Pulmonary artery endothelial cell (primary cell): ENCODE results near the gene PHACTR3. TPM values are rescaled to one million over a fixed set of nuclear protein-coding genes. Genes with fewer than 3 reads are reported as not detected.
"Not testable (repeated sequence)": the region's sequence is repeated elsewhere in the genome, so short reads cannot be mapped to it uniquely, and the experiment has no call there.

ENCODE experiments used
- DNase-seq: peaks from one replicate; pipeline ENCODE4 v3.0.0-alpha.2; 2011; ENCODE audit warnings: low read depth, low spot score
- total RNA-seq: library from RNA; depleted of rRNA; stranded (reverse); fragments of >200 nt; gene quantifications from 2 replicates; pipeline ENCODE4 v1.2.3, GENCODE V29; 2014

The PHACTR3 gene
- total RNA-seq: not detected in 2 replicates

DNA sequence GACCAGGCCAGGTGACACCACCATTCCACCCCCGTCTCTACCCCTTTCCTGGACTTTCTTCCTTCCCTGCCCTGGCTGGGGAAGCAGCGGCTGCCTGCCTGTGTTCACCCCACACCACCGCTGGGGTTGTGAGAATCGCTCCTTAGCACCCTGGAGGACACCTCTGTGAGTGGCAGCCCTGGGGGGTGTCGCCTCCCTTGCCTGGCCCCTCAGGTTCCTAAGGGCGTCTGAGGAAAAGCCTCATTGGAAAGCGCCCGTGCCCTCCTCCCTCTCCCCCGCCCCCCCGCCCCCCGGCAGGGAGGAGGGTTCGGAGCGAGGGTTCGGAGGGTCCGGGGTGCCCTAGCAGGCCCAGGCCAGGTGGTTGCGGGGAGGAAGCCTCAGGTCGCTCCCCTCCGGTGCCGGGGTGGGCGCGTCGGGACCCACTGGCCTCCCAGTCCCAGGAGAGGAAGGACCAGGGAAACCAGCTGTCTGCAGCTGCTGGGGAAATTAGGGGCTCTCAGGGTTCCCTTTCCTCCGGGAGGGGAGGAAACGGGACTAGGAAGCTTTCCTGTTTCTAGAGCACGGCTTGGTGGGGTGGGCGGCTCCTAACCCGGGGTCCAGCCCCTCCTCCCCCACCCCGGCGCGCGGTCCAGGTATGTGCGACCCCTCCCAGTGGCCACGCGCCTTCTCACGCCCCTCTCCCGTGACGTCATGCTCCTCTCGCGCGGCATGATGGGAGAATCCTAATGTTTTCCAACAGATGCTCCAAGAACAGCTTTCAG, at the start of gene PHACTR3:
PHACTR3 (plus strand) TSS at position 760 of the 761 bp plus-strand sequence. CDS start 475 bp downstream, outside the sequence.
- no peak for DNase-seq

DNA sequence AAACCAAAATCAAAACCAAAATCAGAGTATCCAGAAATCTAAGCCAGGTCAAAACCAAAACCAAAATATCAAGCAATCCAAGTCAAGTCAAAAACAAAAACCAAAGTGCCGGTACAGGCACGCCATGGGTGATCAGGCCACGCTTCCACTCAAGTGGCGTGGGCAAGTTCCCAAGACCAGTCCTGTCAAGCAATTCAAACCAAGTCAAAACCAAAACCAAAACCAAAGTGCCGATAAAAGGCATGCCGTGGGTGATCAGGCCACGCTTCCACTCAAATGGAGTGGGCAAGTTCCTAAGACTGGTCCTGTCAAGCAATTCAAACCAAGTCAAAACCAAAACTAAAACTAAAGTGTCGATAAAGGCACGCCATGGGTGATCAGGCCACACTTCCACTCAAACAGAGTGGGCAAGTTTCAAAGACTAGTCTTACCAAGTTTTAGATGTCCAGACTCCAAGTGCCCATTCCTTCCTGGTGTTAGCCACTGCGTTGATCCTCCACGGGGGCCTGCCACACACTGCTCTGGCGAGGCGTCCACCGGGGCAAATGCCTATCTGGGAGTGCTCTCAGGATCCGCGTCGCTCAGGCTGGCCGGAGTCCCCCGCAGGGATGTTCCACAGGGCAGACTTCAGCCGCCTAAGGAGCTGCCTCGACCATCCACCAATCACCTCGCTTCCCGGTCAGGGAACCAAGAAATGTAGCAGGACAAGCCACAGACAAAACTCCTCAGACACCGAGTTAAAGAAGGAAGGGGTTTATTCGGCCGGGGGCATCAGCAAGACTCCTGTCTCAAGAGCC, 46.4 kb upstream of the PHACTR3 start:
- not testable (repeated sequence) for DNase-seq

DNA sequence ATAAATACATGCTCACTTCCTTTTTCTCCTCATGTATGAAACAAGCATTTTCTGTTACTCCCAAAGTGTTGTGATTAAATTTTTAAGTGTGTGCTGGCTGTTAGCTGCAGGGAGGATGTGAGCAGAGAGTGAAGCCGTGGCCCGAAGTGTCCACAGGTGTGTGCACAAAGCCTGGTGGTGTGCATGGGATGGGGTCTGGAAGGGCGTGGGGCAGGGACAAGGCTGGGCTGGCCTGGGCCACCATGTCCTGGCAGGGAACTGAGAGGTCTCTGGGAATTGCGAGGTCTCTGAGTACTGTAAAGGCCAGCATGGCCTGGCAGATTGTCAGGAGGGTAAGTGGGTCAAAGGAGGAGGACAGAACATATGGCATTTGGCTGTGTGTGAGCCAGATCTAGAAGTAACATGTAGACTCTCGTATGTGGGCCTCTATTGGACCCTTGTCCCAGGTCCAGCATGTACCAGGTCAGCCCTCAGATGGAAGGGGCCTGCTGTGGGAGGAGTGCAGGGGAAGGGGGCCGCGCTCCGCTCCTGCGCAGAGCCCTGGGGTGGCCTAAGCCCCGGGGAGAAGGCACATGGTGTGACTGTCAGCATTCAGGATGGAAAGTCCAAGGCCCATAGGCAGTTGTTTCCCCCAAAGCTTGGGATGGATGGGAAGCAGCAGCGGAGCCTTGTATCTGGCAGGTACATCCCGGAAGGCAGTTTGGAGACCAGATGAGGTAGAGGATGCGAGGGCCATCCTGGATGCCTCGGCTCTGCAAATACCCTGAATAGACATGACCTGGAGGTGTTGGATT, 45.1 kb upstream of the PHACTR3 start:
- no peak for DNase-seq

DNA sequence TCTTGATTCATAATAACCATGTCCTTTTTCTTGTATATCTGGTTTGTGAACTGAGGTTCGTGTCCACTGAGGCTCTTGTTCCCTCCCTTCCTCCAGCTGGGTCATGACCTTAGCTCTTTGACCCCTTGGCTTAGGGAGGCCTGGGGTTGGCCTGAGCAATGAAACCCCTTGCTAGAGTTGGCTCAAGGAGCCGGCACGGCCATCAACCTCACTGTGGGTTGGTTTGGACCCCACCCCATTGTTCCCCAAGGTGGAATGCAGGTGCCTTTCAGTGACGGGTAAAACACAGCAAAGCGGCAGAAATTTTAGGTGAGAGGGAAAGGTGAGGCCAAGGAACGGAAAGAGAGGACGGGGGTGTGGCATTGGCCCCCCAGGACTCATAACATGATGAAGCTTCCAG, 44.5 kb upstream of the PHACTR3 start:
- DNase-seq: no peak

DNA sequence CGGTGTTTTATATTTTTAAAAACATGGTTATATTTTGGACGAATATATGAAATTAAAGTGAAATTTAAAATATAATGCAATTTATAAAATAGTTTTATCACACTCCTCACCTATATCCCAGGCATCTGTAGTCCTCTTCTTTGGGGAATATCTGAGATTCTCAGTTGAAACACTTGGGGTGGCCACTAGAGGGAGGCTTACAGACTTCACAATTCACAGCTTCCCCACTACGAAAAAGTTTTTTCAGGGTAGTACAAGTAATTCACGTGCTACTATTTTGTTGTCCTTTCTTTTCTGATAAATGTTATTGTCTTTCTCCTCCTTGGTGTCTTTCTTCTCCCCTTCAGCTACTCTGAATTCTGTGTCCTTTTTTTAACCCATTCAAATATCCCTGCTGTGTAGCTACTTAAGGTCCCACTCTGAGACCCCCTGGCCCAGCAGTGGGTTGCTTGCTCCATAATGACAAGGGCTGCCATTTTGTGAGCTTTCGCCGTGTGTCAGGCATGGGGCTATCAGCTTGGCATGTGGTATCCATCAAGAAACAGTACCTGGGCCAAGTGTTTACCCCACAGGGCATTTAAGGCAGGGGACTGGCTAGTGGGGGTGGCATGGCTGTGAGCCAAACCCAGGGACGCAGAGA, 43.6 kb upstream of the PHACTR3 start:
- no peak for DNase-seq

DNA sequence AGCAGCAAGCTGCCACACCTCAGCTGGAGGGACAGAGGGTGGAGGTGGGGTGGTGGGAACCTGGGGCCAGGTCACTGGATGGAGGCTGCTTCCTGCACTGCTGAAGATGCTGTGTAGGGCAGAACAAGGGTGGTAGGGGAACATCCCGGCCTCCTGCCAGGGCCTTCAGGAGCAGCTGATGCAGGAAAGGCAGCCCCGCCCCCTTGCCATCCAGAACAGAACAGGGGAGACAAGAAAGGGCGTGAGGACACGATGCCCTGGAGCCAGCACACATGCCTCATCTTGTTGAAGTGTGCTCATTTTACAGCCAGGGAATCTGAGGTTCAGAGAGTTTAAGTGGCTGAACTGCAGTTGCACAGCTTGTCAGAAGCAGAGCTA, 43.1 kb upstream of the PHACTR3 start:
- no peak for DNase-seq

DNA sequence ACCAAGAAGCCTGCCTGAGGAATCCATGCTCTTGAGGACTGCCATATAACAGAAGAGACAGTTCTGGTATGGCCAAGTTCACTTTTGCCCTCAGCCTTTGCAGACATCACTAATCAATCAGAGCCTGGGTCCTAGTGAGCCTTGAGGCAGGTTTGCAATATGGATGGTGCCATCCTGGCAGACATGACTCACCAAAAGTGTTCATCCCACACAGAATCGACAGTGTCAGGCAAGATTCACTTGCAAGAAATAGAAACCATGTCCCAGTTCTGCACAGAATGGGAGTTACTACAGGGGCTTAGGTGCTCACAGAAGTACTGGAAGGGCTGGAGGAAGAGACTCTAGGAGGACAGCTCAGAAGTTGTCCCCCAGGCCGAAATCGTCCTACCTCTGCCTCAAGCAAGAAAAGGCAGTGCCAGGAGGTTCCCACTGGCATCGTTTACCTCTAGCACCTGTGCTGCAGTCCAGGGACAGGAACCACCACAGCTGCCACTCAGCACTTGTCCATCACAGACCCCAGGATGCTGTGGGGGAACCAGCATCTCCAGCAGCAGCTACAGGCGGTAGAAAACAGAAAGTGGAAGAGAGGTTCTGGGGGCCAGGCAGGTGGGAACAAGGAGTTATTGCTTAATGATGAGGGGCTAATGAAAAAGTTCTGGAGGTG, 42.6 kb upstream of the PHACTR3 start:
- no peak for DNase-seq

DNA sequence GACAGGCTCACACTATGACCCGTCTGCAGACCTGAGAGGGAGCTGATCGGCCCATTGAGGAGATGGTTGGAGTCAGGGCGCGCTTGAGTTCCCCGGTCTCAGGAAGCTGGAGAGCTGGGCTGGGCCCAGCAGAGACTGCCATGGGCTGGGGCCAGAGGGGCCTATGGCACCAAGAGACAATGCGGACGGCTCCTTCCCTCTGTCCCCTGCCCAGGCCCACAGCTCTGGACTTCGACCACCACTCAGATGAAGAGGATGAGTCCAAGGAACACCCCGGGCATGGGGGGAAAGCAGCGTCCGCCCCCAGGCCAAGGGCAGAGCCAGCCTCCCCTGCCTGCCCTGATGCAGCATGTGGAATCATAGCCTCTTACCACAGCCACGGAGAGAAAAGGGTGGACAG, 40.2 kb upstream of the PHACTR3 start:
- DNase-seq: no peak

DNA sequence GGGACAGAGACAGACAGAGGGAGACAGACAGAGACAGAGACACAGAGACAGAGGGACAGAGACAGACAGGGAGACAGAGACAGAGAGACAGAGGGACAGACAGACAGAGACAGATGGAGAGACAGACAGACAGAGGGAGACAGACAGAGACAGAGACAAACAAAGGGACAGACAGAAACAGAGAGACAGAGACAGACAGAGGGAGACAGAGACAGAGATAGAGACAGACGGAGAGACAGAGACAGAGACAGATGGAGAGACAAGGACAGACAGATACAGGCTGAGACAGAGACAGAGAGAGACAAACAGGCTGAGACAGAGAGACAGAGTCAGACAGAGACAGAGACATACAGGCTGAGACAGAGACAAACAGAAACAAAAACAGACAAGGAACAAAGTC, 39.4 kb upstream of the PHACTR3 start:
- no peak for DNase-seq

DNA sequence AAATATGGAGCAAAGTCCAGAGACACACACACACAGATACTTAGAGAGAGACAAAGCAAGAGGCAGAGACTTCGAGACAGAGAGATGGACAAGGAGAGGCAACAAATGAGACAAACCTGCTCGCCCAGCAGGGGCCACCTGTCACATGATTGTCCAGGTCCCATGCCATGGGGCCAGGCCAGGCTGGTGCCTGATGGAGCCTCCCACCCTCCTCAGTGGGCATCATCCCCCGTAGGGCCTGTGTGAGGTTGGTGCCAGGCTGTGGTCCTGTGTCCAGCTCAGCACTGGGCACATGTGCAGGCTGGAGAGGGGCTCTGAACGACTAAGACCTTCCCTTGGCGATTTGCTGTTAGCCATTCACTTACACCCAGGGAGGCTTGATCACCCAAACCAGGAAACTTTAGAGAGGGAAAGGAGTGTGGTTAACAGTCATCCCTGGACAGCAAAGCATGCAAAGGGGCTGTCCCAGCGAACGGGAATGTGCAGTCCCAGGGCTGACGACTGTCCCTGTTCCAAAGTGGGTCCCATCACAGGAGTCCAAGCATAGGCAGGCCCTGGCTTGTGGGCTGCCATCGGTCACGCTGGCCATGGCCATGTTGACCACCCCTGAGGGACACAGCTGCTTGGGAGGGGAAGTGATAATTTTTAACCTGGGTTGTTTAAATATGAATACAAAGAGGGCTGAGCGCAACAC, 38.4 kb upstream of the PHACTR3 start:
- DNase-seq: no peak

DNA sequence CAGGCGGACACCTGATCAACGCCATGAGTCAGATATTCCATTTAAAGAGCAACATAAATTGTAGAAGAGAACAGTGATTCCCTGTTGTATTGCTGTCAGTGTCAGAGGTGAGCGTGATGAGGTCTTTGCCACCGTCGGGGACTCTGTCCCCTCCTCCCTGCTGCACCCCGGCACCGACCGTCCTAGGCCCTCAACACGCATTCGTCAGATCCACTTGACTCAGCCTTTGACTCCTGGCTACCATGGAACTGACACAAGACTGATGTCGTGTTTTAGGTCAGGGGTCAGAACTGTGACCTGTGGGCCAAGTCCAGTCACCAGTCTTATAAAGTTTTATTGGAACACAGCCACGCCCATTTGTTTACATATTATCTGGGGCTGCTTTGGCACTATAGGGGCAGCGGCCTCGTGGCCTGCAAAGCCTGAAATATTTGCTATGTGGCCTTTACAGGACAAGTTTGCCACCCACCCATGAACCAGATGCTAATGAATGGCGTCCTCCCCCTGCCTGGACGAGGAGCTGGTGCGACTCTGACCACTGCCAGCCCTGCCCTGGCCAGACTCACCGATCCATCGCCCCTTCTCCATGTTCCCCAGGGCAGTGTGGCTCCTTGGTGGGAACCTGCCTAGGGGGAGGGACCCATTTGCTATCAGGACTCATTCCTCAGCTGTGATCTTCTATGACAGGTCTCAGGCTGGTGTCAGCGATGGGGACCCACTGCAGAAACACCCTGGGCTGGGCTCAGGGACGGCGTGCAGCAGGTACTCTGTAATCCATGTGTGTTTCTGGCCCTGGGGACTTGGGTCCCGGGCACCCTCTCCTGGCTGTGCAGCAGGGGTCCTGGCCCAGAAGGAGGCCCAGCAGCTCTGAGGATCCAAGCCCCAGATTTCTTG, 37.5 kb upstream of the PHACTR3 start:
- DNase-seq: no peak

DNA sequence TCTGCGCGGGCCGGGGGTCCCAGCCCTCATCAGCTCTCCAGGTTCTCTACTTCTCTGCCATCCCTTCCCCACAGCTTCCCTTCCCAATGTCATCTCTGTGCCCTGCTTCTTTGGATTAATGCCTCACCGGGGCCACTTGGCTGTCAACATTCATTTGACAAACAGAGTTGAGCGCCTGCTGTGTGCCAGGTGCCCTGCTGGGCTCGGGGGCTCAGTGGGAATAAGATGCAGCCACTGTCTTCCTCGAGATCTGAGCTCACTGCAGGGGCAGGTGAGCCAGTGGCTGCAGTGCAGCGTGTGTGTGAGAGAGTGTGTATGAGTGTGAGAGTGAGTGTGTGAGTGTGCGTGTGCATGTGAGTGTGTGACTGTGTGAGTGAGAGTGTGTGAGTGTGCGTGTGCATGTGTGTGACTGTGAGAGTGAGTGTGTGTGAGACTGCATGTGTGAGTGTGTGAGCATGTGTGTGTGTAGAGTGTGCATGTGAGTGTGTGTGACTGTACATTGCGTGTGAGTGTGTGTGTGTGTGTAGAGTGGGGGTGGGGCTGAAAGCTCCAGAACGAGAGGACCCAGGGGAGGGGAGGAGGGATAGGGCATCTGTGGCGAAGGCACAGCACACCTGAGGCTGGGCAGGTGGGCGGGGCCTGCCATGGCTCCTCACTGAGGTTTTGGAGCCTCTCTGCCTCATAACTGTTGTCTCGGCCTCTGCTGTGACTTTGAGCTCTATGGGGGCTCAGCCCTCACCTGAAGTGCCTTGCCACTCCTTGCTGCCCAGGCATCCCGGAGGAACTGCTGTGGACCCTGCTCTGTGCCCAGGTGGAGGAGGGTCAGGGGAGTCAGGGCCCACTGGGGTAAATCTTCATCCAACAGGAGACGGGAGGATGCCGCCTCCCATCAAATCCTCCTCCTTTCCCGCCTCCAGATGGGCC, 36.5 kb upstream of the PHACTR3 start:
- DNase-seq: no peak

DNA sequence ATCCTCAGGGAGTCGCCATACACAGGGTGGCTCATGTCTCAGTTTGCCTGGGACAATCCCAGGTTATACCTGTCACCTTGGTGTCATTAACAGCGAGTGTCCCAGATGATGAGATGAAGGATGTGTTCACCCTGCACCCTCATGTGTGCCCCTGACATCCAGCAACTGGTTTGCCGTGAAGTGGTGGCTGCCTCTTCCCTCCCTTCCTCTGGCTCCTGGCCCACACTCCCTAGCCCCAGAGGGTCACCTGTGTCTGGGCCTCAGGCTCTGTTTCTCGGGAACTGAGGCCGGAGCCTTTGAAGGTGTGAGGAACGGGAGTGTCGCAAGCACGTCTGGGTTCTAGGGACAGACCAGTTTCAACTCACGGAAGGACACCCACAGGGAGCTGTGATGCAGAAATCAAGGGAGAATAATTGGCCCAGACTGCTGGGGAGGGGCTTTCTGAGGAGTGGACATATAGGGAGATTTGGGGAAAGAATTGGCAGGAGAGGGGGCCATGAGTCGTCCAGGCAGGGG, 35.8 kb upstream of the PHACTR3 start:
- DNase-seq: no peak

DNA sequence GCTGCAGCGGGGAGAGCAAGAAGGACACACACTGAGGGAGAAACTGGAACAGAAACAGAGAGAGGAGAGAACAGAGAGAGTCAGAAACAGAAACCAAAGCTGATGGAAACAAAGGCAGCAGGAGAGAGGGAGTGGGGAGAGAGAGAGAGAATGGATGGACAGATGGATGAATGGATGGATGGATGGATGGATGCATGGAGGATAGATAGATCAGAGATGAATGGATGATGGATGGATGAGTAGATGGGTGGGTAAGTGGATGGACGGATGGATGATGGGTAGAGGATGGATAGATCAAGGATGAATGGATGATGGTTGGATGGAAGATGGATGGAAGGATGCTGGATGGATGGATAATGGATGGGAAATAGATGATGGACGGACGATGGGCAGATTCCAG, 35.0 kb upstream of the PHACTR3 start:
- DNase-seq: no peak

DNA sequence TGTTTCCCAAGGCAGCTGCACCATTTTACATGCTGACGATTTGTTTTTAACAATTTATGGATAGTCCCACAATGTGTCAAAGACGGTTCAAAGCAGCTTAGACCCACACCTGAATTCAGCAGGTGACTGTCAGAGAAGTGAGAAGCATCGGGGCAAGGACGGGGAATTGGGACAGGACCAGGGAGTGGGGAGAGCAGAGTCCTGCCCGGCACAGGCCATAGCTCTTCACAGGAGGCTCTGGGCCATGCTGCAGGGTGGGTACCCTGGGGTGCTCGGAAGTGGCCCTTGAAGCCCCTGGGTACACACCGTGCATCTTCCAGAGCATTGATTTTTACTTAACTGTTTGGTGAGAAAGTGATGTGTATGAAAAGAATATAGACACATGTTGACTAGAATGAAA, 33.2 kb upstream of the PHACTR3 start:
- no peak for DNase-seq

DNA sequence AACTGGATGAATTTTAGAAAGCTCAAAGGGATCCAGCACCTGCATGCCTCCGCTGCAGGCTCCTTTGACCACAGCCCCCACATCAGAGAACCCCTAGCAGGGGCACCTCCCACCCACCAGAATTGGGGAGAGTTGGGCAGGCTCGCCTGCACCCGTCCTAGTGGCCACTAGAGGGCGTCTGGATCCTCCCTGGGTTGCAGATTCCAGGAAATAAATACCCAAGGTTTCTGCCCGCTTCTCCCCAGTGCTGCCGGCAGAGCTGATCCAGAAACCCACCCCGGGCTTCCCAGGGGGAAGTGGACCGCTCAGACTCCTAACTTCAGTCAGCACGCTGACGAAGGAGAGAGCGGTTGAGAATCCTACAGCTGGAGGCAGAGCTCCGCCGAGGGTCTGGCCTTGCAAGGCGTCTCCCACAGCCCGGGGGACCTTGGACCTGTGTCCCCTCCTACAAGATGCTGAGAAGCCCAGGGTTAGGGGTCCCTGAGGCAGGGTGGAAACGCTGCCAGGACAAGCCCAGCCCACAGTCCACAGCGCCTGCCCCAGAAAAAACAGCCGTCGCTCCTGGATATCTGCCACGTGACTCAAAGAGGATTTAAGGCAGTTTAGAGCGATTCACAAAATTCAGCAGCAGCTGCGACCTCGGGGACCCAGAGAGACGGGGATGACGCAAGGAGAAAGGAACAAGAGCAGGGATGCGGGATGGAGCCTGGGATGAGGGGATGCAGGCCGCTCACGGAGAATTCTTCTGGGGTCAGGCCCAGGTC, 32.6 kb upstream of the PHACTR3 start:
- no peak for DNase-seq

DNA sequence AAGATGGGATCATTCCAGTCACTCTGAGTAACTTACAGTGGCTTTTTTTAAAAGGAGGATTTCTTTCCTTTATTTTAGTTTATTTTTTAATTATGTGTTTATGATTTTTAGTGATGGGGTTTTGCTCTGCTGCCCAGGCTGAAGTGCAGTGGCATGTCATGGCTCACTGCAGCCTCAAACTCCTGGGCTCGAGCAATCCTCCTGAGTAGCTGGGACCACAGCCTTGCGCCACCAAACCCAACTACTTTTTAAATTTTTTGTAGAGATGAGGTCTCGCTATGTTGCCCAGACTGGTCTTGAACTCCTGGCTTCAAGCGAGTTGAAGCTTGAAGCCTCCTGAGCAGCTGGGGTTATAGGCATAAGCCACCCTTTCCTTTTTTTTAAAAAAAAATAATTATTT, 31.8 kb upstream of the PHACTR3 start:
- DNase-seq: no peak
